Measurements from ENCODE around the gene HSPB7.

DNA sequence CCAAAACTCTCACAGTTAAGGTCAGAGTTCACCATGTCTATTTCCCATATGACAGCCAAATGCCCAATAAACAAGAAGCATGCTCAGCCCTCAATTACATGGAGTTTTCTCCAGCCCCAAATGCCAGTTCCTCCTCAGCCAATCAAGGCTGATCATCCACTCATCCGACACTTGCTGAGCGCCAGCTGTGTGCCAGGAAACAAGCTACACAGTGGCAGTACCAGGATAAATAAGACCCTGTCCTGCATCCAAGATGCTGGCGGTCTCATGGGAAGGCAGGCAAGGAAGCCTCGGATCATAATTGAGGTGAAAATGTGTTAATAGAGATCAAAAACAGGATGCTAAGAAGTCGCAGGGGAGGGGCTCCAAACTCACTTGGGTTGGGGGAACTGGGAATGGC is 49.7 kb downstream of the HSPB7 start:
- no peak for TF ChIP-seq EP300 (IDR thresholded peaks at IDR 0.05)
- TF ChIP-seq, protein P1, sequence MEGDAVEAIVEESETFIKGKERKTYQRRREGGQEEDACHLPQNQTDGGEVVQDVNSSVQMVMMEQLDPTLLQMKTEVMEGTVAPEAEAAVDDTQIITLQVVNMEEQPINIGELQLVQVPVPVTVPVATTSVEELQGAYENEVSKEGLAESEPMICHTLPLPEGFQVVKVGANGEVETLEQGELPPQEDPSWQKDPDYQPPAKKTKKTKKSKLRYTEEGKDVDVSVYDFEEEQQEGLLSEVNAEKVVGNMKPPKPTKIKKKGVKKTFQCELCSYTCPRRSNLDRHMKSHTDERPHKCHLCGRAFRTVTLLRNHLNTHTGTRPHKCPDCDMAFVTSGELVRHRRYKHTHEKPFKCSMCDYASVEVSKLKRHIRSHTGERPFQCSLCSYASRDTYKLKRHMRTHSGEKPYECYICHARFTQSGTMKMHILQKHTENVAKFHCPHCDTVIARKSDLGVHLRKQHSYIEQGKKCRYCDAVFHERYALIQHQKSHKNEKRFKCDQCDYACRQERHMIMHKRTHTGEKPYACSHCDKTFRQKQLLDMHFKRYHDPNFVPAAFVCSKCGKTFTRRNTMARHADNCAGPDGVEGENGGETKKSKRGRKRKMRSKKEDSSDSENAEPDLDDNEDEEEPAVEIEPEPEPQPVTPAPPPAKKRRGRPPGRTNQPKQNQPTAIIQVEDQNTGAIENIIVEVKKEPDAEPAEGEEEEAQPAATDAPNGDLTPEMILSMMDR (IDR thresholded peaks at IDR 0.05): no peak
- no peak for TF ChIP-seq POLR2A (IDR thresholded peaks at IDR 0.05)
